ENCODE results near the gene HSH2D. TPM values are rescaled to one million over a fixed set of nuclear protein-coding genes. Genes with fewer than 3 reads are reported as not detected.
A peak's percentile ranks its signal among the peaks of the same experiment; 100 is the strongest.

HSH2D gene
- total RNA-seq, 6 experiments from 2014 or later, result not detected

DNA sequence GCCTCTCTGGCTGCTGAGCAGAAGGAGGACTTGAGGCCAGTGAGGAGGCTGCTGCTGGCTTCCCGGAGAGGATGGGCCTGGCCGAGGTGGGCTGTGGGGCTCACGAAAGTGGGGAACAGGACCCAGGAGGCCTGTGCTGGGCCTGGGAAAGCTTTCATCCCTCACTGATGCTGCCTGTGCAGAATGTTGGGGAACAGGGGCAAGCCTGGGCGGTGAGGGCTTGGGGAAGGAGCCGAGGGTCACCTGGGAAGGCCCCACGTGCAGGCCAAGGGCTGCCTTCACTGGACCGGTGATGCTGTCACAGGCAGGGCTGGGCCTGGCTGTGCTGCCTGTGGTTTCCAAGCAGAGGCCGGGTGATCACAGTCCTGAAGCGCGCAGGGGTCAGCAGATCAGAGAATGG, 63.6 kb downstream of the HSH2D start:
- H3K4me3 Mint-ChIP-seq, result no peak overlapping the region
- peak overlapping the region; percentile 28 for H3K27ac Mint-ChIP-seq
- peaks cover 7% of the 10 kb centered on the region for H3K4me1 Mint-ChIP-seq (ENCODE audit: low read depth)
- H3K27me3 Mint-ChIP-seq (ENCODE audit: insufficient read depth), result peaks cover 2% of the 10 kb centered on the region
- H3K36me3 Mint-ChIP-seq (ENCODE audit: low read depth), result peaks cover 57% of the 10 kb centered on the region
- TF ChIP-seq, protein P1, sequence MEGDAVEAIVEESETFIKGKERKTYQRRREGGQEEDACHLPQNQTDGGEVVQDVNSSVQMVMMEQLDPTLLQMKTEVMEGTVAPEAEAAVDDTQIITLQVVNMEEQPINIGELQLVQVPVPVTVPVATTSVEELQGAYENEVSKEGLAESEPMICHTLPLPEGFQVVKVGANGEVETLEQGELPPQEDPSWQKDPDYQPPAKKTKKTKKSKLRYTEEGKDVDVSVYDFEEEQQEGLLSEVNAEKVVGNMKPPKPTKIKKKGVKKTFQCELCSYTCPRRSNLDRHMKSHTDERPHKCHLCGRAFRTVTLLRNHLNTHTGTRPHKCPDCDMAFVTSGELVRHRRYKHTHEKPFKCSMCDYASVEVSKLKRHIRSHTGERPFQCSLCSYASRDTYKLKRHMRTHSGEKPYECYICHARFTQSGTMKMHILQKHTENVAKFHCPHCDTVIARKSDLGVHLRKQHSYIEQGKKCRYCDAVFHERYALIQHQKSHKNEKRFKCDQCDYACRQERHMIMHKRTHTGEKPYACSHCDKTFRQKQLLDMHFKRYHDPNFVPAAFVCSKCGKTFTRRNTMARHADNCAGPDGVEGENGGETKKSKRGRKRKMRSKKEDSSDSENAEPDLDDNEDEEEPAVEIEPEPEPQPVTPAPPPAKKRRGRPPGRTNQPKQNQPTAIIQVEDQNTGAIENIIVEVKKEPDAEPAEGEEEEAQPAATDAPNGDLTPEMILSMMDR (IDR thresholded peaks at IDR 0.05), result no peak
- peaks cover 8% of the 10 kb centered on the region for H3K9me3 Mint-ChIP-seq
- no peak for DNase-seq

DNA sequence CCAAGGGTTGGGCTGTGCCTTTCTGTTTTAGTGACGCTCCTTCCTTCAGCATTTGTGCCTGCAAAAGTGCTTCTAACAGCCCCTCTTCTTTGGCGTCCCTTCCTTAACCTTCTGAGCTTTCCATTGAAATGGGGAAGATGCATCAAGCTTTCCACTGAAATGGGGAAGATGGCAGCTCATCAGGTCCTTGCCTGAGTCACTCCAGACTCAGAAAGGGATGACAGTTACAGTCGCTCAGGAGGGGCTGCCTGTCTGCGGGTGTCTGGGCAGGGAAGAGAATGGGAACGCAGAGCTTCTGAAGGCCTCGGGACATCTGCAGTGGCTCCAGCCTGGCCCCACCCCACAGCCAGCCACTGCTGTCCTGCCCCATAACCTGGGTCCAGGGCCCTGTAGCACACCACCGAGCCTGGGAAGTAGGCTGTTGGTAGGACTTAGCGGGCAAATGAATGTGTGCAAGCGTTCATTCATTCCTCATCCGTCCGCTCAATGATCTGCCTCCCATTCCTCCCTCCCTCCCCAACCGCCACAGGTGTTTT, 64.1 kb downstream of the HSH2D start:
- Mint-ChIP-seq H3K9me3 (peaks cover 8% of the 10 kb centered on the region), H3K4me3 (no peak overlapping the region), H3K36me3 (ENCODE audit: low read depth) (peaks cover 58% of the 10 kb centered on the region), H3K4me1 (ENCODE audit: low read depth) (peaks cover 7% of the 10 kb centered on the region), H3K27me3 (ENCODE audit: insufficient read depth) (peaks cover 2% of the 10 kb centered on the region), H3K27ac (no peak overlapping the region)
- no peak for DNase-seq
- TF ChIP-seq, protein P1 (IDR thresholded peaks at IDR 0.05), result no peak

Other genes with a start within 250 kb of the HSH2D start
- gene CYP4F2, start 245.6 kb upstream of the HSH2D start, total RNA-seq (2021; fragmentation: NEBNext Ultra II Directional; extraction: Animal tissue kit (Norgen Biotek cat#: 25700)), result not detected
- not detected for gene CYP4F11, start 209.2 kb upstream of the HSH2D start, total RNA-seq (2021; fragmentation: NEBNext Ultra II Directional; extraction: Animal tissue kit (Norgen Biotek cat#: 25700))
- gene OR10H4, start 194.7 kb upstream of the HSH2D start, total RNA-seq (2021; fragmentation: NEBNext Ultra II Directional; extraction: Animal tissue kit (Norgen Biotek cat#: 25700)), result not detected
- gene TPM4, start 67.2 kb upstream of the HSH2D start, total RNA-seq (2021; fragmentation: NEBNext Ultra II Directional; extraction: Animal tissue kit (Norgen Biotek cat#: 25700)), result 1,000 to 10,000 TPM in 4 of 6 experiments, 100 to 1,000 TPM in 2; 973 to 1,332 (median 1,247) TPM
- gene RAB8A, start 31.8 kb upstream of the HSH2D start, total RNA-seq (2021; fragmentation: NEBNext Ultra II Directional; extraction: Animal tissue kit (Norgen Biotek cat#: 25700)), result 100 to 1,000 TPM in 3 of 6 experiments, 10 to 100 TPM in 3; 93.5 to 103 (median 100) TPM
- gene CIB3, start 29.8 kb downstream of the HSH2D start, total RNA-seq (2021; fragmentation: NEBNext Ultra II Directional; extraction: Animal tissue kit (Norgen Biotek cat#: 25700)), result not detected
- gene FAM32A, start 41.7 kb downstream of the HSH2D start, total RNA-seq (2021; fragmentation: NEBNext Ultra II Directional; extraction: Animal tissue kit (Norgen Biotek cat#: 25700)), result 10 to 100 TPM; 77.0 to 81.3 (median 79.6) TPM
- gene AP1M1, start 54.2 kb downstream of the HSH2D start, total RNA-seq (2021; fragmentation: NEBNext Ultra II Directional; extraction: Animal tissue kit (Norgen Biotek cat#: 25700)), result 10 to 100 TPM; 83.1 to 97.6 (median 93.3) TPM
- gene KLF2, start 181.1 kb downstream of the HSH2D start, total RNA-seq (2021; fragmentation: NEBNext Ultra II Directional; extraction: Animal tissue kit (Norgen Biotek cat#: 25700)), result 10 to 100 TPM; 26.4 to 36.8 (median 32.4) TPM